ENCODE measurements around the gene POU3F1.

- TF ChIP-seq CTCF (IDR thresholded peaks at IDR 0.05; ENCODE audit: insufficient read depth, low read length, poor library complexity, severe bottlenecking): no peak
- TF ChIP-seq EZH2phosphoT487 (conservative IDR thresholded peaks at IDR 0.05; ENCODE audit: low read length): no peak
Observed at GRCh38 chr1:38064197-38064903, 17.8 kb upstream of the POU3F1 start.

Data from SU-DHL-6 (cell line).